Measurements from ENCODE around the gene ARL6IP6.
"Not testable (repeated sequence)": the region's sequence is repeated elsewhere in the genome, so short reads cannot be mapped to it uniquely, and the experiment has no call there.

Gene ARL6IP6

DNA sequence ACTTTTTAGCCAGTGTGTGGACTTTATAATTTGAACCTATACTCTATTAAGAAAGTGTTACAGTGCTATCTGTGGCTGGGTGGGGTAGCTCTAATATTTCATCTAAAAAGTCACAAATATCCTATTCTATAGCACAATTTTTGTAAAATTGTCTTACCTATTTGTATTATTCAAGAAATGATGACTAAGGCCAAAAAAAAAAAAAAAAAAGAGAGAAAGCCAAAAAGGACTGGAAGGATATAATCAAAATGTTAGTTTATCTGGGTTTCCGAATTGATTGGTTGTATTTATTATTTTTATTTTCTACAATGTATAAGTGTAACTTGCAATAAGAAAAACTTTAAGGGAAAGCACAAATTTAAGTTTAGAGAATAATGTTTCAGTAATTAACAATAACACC is 5.5 kb downstream of the ARL6IP6 start:
- no peak for DNase-seq (ENCODE audit: low spot score)

- DNase-seq (ENCODE audit: low spot score), result no peak
Observed at GRCh38 chr2:152729844-152730243, 11.4 kb downstream of the ARL6IP6 start.

DNA sequence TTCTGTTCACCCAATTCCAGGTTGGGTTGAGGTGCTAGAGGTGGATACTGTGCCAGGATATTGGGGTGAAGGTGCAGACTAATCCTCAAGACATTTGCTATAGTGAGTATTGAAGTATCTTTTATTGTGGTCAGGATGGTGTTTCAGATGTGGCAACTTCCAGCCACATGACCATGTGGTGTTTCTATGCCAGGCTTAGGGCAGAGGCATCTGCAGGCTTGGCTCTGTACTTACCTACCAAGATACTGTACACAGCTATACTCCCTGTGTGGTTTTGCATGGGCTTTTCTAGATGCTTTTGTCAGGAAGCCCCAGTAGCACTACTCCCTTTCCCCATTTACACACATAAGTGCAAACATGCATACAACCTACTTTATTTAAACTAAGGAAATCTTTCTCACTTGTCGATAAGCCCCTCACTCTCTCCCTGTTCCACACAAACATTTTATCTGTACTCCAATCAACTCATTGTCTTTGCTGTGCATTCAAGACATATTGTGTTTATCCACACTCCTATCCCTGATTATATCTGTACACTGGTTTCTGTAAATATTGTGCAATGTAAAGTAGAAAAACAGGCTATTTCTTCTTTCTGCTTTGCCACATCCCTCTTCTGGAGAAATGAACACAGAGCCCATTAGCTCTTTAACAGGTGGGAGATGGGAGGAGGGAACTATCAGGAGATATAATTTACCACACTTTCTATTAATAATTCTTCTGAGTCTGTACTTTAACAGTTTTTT is 12.3 kb downstream of the ARL6IP6 start:
- DNase-seq (ENCODE audit: low spot score), result peak; percentile 3

- DNase-seq (ENCODE audit: low spot score), result not testable (repeated sequence)
Observed at GRCh38 chr2:152737509-152737908, 19.1 kb downstream of the ARL6IP6 start.

DNA sequence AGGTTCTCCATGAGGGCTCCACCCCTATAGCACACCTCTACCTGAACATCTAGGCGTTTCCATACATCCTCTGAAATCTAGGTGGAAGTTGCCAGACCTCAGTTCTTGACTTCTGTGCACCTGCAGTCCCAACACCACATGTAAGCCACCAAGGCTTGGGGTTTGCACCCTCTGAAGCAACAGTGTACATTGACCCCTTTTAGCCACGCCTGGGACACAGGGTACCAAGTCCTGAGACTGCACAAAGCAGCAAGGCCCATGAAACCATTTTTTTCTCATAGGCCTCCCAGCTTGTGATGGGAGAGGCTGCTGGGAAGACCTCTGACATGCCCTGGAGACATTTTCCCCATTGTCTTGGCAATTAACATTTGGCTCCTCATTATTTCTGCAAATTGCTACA is 20.0 kb downstream of the ARL6IP6 start:
- DNase-seq (ENCODE audit: low spot score), result no peak

- not testable (repeated sequence) for DNase-seq (ENCODE audit: low spot score)
Observed at GRCh38 chr2:152739705-152740104, 21.3 kb downstream of the ARL6IP6 start.

DNA sequence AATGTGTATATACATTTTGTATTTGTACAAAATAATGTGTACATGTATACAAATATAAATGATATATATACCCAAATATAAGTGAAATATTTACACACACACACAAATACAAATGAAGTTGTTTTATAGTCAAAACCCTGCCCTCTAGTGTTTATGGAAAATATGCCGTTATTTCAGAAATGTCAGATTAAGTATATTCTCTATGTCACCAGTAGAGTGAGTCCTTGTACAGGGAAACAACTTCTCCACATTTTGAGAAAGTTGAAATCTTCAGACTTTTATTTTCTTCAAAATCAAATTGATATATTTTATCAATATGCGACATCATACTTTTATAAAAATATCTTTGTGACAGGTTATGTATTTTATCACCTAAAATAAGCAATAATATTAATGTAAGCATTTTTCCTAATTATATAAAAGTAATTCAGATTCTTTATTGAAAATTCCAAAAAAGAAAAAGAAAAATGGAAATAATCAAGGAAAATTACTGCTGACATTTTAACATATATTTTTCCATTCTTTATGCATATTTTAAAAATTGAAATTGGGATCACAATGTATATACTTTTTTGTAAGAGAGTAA is 22.4 kb downstream of the ARL6IP6 start:
- peak; percentile 62 for DNase-seq (ENCODE audit: low spot score)

DNA sequence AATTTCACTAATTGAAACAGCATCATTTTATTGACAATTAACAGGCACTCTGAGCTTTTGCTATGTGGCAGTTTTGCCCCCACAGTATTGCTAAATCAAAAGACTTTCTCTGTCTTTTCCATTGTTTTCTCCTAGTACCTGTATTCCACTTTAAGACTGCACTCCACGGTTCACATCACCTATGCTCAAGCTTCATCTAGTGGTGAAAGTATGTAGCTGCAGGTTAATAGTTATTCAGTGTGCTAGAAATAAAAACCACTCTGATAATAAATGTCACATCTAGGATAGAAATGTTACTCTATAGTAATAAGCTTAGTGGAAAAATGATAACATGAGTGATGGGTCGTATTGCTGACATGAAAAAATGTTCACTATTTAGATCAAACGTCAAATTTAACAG is 24.6 kb downstream of the ARL6IP6 start:
- no peak for DNase-seq (ENCODE audit: low spot score)

- DNase-seq (ENCODE audit: low spot score), result not testable (repeated sequence)
Observed at GRCh38 chr2:152747751-152748150, 29.3 kb downstream of the ARL6IP6 start.

DNA sequence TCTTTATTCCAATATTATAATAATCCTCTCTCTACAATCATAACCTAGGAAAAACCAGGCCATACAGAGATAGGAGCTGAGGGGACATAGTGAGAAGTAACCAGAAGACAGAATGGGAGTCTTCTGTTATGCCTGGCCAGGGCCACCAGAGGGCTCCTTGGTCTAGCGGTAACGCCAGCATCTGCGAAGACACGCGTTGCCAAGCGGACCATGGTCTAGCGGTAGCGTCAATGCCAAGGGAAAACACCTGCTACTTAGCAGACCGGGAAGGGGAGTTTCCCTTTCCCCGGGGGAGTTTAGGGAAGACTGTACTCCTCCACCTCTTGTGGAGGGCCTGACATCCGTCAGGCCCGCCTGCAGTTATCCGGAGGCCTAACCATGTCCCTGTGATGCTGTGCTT is 36.6 kb downstream of the ARL6IP6 start:
- no peak for DNase-seq (ENCODE audit: low spot score)

GRCh38 chr2:152759290-152760072 is 41.1 kb downstream of the ARL6IP6 start:
- no peak for DNase-seq (ENCODE audit: low spot score)

GRCh38 chr2:152761214-152761613 is 42.8 kb downstream of the ARL6IP6 start:
- DNase-seq (ENCODE audit: low spot score), result no peak

- DNase-seq (ENCODE audit: low spot score), result no peak
Observed at GRCh38 chr2:152762202-152762601, 43.8 kb downstream of the ARL6IP6 start.

DNA sequence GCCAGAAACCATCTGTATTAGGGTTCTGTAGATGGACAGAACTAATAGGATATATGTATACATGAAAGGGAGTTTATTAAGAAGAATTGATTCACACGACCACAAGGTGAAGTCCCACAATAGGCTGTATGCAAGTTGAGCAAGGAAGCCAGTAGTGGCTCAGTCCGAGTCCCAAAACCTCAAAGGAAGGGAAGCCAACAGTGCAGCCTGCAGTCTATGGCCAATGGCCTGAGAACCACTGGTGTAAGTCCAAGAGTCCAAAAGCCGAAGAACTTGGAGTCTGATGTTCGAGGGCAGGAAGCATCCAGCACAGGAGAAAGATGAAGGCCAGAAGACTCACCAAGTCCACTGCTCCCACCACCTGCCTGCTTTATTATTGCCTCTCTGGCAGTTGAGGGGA is 44.8 kb downstream of the ARL6IP6 start:
- not testable (repeated sequence) for DNase-seq (ENCODE audit: low spot score)

GRCh38 chr2:152763651-152764050 is 45.2 kb downstream of the ARL6IP6 start:
- DNase-seq (ENCODE audit: low spot score), result no peak

GRCh38 chr2:152766928-152767327 is 48.5 kb downstream of the ARL6IP6 start:
- DNase-seq (ENCODE audit: low spot score), result no peak

DNA sequence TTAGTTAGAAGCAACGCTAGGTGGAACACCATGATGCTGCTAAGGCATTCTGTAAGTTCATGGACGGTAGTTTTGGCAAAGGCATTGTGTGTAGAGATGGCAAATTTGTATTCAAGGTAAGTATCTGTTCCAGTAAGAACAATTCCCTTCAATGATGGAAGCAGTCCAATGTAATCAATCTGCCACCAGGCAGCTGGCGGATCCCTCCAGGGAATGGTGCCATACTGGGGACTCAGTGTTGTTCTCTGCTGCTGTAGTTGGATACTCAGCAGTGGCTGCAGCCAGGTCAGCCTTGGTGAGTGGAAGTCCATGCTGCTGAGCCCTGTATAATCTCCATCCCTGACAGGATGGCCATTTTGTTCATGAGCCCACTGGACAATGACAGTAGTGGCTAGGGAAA is 62.8 kb downstream of the ARL6IP6 start:
- peak; percentile 12 for DNase-seq (ENCODE audit: low spot score)

- DNase-seq (ENCODE audit: low spot score), result no peak
Observed at GRCh38 chr2:152782171-152782570, 63.8 kb downstream of the ARL6IP6 start.

DNA sequence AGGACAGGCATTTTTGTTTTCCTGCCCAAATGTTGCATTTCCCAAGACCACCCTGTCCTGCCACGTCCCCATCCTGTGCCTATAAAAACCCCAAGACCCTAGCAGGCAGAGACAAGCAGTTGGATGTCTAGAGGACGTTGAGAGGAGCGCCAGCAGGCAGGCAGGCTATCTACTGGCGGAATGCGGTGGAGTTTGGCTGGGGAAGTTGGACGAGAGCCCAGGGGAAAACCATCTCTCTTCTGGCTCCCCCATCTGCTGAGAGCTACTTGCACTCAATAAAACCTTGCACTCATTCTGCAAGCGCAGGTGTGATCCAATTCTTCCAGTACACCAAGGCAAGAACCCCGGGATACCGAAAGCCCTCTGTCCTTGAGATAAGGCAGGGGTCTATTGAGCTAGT is 72.5 kb downstream of the ARL6IP6 start:
- peak; percentile 29 for DNase-seq (ENCODE audit: low spot score)

DNA sequence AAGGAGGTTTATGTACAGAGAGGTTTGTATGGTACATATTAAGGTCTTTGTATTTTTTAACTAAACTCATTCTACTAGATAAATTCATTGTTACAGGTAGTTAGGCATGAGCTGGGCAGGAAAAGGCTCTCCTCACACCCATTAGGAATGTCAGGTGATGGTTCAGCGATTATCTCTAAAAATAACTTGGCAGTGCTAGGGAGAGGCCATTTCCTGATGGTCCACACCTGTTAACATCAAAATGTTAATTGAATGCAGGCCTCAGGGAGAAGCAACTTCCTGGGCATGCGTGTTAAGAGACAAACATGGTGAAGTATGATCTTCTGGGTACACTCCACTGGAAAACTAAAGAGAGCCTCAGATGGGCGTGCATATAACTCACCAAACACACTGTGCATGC is 73.6 kb downstream of the ARL6IP6 start:
- DNase-seq (ENCODE audit: low spot score), result no peak

DNA sequence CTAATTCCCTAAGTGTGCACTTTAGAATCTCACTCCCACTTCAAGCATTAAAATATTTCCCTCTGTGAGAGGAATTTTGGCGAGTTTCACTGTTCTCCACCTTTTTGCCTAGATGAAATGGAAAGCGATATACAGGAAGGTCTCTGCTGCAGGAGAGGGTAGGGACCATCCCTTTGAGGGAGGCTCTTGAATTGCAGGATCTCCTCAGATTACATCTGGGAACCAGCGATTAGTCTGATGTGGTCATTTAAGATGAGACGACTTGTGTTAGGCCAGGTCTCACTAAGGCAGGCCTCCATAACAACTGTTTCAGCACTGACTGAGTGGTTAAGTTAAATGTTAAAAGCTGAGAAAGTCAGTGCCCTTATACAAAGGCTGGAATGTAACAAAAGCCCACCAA is 74.6 kb downstream of the ARL6IP6 start:
- no peak for DNase-seq (ENCODE audit: low spot score)

GRCh38 chr2:152796941-152797340 is 78.5 kb downstream of the ARL6IP6 start:
- no peak for DNase-seq (ENCODE audit: low spot score)
